NCI-H187 (cell line): ENCODE measurements around the gene FGFR2.

Experiments
- DNase-seq, 2 experiments: peaks; one replicate each; lab custom pipeline; 2025; lab: John Stamatoyannopoulos, UW

FGFR2 gene

GRCh38 chr10:121493521-121493920 lies 104.7 kb downstream of the FGFR2 start:
- no peak for DNase-seq

- DNase-seq: no peak
Observed at GRCh38 chr10:121490871-121491519, 107.2 kb downstream of the FGFR2 start.

GRCh38 chr10:121485436-121486139 lies 112.7 kb downstream of the FGFR2 start:
- DNase-seq: no peak

- no peak for DNase-seq
Observed at GRCh38 chr10:121484816-121485215, 113.4 kb downstream of the FGFR2 start.

- DNase-seq: no peak
Observed at GRCh38 chr10:121484401-121484800, 113.8 kb downstream of the FGFR2 start.

GRCh38 chr10:121481180-121481579 lies 117.1 kb downstream of the FGFR2 start:
- no peak for DNase-seq

GRCh38 chr10:121478556-121478955 lies 119.7 kb downstream of the FGFR2 start:
- DNase-seq: no peak

GRCh38 chr10:121469797-121470606 lies 128.2 kb downstream of the FGFR2 start:
- DNase-seq: no peak

- DNase-seq: no peak
Observed at GRCh38 chr10:121468726-121469125, 129.5 kb downstream of the FGFR2 start.

GRCh38 chr10:121466424-121466823 lies 131.8 kb downstream of the FGFR2 start:
- DNase-seq: no peak

GRCh38 chr10:121465215-121465614 lies 133.0 kb downstream of the FGFR2 start:
- no peak for DNase-seq

GRCh38 chr10:121464517-121464916 lies 133.7 kb downstream of the FGFR2 start:
- DNase-seq: no peak

- no peak for DNase-seq
Observed at GRCh38 chr10:121462955-121463354, 135.3 kb downstream of the FGFR2 start.

GRCh38 chr10:121462281-121462680 lies 136.0 kb downstream of the FGFR2 start:
- no peak for DNase-seq

GRCh38 chr10:121461307-121461706 lies 136.9 kb downstream of the FGFR2 start:
- no peak for DNase-seq

- no peak for DNase-seq
Observed at GRCh38 chr10:121460733-121461132, 137.5 kb downstream of the FGFR2 start.

GRCh38 chr10:121459622-121460453 lies 138.4 kb downstream of the FGFR2 start:
- no peak for DNase-seq

GRCh38 chr10:121459279-121459621 lies 139.0 kb downstream of the FGFR2 start:
- no peak for DNase-seq

GRCh38 chr10:121457729-121458128 lies 140.5 kb downstream of the FGFR2 start:
- no peak for DNase-seq

GRCh38 chr10:121455377-121455776 lies 142.9 kb downstream of the FGFR2 start:
- no peak for DNase-seq

- no peak for DNase-seq
Observed at GRCh38 chr10:121454781-121455180, 143.5 kb downstream of the FGFR2 start.

GRCh38 chr10:121453160-121453559 lies 145.1 kb downstream of the FGFR2 start:
- DNase-seq: no peak
